ENCODE results near the gene BAG5.

- TF ChIP-seq EZH2 (IDR thresholded peaks at IDR 0.05; ENCODE audit: insufficient read depth, poor library complexity, severe bottlenecking), result no peak
- no peak for TF ChIP-seq EZH2phosphoT487 (IDR thresholded peaks at IDR 0.05; ENCODE audit: insufficient read depth, low read depth)
These were observed 51.4 kb downstream of the BAG5 start for GRCh38 chr14:103510724-103511693.
